Suppressor macrophage (primary cell): ENCODE measurements around the gene GPALPP1.
"Not testable (repeated sequence)": the region's sequence is repeated elsewhere in the genome, so short reads cannot be mapped to it uniquely, and the experiment has no call there.

ENCODE experiments used
- DNase-seq, 4 experiments: peaks; one replicate each; pipeline ENCODE4 v3.0.0-alpha.2; 2020 to 2022
- total RNA-seq, 17 experiments: gene quantifications; one replicate each; lab custom pipeline; 2026; ENCODE audit warnings: mixed read lengths in 6 of 17, inconsistent platforms in 3 of 17; lab: John Stamatoyannopoulos, UW

GPALPP1 gene
- 11.8 to 31.4 (median 21.9) reads per million in 17 experiments for total RNA-seq

- DNase-seq: peak; percentile 96 to 97 (median 96)
Measured at GRCh38 chr13:44989071-44989889, at the start of gene GPALPP1, which contains the start of gene NUFIP1. Gene GPALPP1 (plus strand): TSS chr13:44989538. CDS start chr13:44989655, 117 bp downstream. Gene NUFIP1 (minus strand): TSS chr13:44989471. CDS start chr13:44989436, 35 bp downstream.

GRCh38 chr13:44943411-44943810 lies 45.9 kb upstream of the GPALPP1 start:
- not testable (repeated sequence) for DNase-seq

GRCh38 chr13:44951184-44951583 lies 38.2 kb upstream of the GPALPP1 start:
- DNase-seq: no peak

- no peak for DNase-seq
Measured at GRCh38 chr13:44952671-44953070, 36.7 kb upstream of the GPALPP1 start.

- no peak for DNase-seq
Measured at GRCh38 chr13:44954224-44954623, 35.1 kb upstream of the GPALPP1 start.

GRCh38 chr13:44955406-44955805 lies 33.9 kb upstream of the GPALPP1 start:
- no peak for DNase-seq

GRCh38 chr13:44961997-44962396 lies 27.3 kb upstream of the GPALPP1 start:
- no peak for DNase-seq

- no peak for DNase-seq
Measured at GRCh38 chr13:44967704-44968433, 21.5 kb upstream of the GPALPP1 start.

GRCh38 chr13:44968434-44968815 lies 20.9 kb upstream of the GPALPP1 start:
- DNase-seq: no peak

- DNase-seq: peak; percentile 45 to 75 (median 60)
Measured at GRCh38 chr13:44969551-44970484, 19.5 kb upstream of the GPALPP1 start.

- no peak for DNase-seq
Measured at GRCh38 chr13:44971656-44972595, 17.4 kb upstream of the GPALPP1 start.

GRCh38 chr13:44972956-44973581 lies 16.3 kb upstream of the GPALPP1 start:
- peak; percentile 4 to 70 (median 38) for DNase-seq

- peak; percentile 44 to 64 (median 61) for DNase-seq
Measured at GRCh38 chr13:44974056-44974793, 15.1 kb upstream of the GPALPP1 start.

GRCh38 chr13:44976196-44976595 lies 13.1 kb upstream of the GPALPP1 start:
- no peak for DNase-seq

GRCh38 chr13:44976949-44977583 lies 12.3 kb upstream of the GPALPP1 start:
- no peak for DNase-seq

- DNase-seq: no peak
Measured at GRCh38 chr13:44978328-44978727, 11.0 kb upstream of the GPALPP1 start.

- peak in 2 of 4 experiments; percentile 7 to 8 for DNase-seq
Measured at GRCh38 chr13:44989941-44990340, 603 bp downstream of the GPALPP1 start.

- DNase-seq: no peak
Measured at GRCh38 chr13:45003417-45003816, 14.1 kb downstream of the GPALPP1 start.

GRCh38 chr13:45004096-45004495 lies 14.8 kb downstream of the GPALPP1 start:
- DNase-seq: no peak
